NCI-H1092 (cell line): Measurements from ENCODE around the gene SORBS1.
A peak's percentile ranks its signal among the peaks of the same experiment; 100 is the strongest.

Experiments used
- DNase-seq: peaks from one replicate; lab custom pipeline; 2025; lab: John Stamatoyannopoulos, UW

The SORBS1 gene

GRCh38 chr10:95315509-95315908 is 245.7 kb downstream of the SORBS1 start:
- no peak for DNase-seq

DNA sequence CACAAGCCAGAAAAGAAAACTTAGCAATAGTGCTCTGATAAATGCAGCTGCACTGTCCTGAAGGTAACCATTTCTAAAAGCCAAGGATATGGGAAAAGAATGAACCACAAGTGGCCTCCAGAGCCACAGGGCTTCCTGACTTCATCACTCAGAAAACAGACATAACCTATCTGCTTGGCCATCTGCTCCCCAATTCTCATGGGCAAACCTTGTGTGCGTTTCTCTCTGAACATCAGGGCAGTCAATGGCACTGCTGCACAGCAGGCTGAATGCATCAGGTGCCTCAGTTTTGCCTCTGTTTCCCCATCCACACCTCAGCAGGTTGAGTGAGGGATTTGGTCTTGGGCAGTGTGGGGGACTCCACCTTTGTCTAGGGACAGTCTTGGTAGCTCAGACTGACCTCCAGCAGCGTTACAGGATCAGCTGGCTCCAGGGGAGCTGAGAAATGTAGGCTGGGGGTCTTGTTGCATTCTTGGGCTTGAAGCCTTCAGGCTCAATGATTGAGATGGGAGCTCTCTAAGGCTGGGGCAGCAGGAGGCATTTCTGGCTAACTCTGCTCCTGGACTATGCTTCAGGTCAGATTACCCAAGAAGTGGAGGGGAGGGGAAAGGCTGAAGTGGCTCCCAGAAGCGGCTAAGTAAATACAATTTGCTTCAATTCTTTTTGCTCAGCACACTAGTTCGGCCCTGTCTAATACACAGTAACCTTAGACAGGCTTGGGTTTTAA is 246.8 kb downstream of the SORBS1 start:
- no peak for DNase-seq

GRCh38 chr10:95312986-95313495 is 248.1 kb downstream of the SORBS1 start:
- no peak for DNase-seq

DNA sequence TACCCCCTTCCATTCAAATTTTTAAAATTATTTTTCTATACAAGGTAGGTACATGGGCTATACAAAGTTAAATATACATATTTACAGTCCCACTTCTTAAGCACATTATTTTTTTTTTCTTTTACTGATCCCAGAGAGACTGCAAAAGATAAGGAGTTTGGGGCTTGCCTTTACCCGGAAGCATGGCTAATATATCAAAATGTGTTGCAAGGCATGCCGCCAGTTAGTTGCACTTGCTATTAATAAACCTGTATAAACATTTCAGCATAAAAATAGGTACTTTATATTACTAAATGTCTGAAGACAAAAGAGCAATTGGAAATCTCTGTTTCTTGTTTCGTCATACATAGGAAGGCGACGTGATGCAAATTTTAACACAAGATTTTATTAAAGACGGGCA is 248.9 kb downstream of the SORBS1 start:
- no peak for DNase-seq

DNA sequence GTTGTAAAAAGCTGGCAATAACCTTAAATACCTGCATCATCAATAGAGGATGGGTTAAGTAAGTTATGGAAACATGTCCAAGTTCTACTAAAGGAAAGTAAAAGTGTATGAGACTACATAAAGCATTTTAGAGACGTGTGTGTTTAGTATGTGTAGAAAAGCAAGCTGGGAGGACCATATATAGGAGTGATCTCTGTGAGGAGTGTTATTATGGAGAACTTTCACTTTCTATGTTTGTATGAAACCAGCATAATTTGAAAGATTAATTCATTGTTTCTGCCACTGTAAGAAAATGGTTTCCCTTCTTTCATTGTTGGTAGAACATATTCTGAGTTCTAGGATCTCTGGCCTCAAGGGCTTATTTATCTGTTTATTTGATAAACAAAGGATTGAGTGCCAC is 251.2 kb downstream of the SORBS1 start:
- DNase-seq: no peak

DNA sequence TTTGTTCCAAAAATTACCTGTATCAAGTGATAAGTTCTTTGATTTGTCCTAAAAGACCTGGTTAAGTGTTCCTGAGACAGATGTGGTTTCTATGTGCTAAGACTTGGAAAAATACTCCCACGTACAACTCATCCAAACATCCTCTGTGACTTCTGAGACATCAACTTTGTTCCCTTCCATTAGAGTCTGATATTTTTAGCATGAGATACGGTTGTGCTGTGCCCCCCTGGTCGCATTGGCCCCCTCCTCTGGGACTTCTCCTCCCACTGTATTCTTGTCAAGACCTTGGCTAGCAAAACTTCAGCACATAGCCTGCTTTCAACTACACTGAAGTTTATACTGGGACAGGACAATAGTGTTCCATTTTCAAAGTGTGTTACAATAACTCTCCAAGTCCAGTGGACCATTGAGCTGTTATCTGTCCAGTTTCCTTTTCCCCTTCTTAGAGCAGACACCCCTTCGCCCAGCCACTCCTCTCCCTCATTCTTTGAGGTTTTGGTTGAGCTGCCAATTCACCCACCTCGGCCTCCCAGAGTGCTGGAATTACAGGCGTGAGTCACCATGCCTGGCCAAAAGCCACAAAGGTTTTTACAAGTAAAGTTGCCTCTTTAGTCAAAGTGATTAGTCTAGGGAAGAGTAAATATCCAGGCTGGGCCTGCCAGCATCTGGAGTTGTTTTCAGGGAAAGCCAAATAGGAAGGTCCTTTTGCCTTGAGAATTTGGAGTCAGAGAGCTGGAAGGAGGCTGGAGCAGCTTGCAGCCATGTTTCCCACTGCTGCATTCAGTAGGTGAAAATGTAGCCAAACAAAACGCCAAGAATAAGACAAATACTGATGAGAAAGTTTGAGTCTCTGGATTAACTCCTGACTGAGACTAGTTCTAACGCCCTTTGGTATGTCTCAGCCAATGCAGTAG is 252.5 kb downstream of the SORBS1 start:
- DNase-seq: no peak

DNA sequence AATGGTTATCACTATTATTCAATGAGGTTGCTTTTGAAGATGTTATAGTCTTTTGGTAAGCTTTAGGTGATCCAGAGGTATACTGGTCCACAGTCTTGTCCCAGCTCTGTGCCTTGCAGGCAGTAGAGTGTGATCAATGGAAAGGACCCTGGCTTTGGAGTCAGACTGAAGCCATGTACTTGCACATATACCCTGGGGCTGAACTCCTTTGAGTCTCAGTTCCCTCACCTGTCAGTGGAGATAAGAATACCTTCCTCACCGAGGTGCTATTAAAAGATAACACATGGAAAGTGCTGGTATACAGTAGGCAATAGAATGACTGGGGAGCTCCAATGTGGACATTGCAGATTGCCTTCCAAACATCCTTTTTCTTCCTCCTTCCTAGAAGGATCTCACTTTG is 254.3 kb downstream of the SORBS1 start:
- no peak for DNase-seq

DNA sequence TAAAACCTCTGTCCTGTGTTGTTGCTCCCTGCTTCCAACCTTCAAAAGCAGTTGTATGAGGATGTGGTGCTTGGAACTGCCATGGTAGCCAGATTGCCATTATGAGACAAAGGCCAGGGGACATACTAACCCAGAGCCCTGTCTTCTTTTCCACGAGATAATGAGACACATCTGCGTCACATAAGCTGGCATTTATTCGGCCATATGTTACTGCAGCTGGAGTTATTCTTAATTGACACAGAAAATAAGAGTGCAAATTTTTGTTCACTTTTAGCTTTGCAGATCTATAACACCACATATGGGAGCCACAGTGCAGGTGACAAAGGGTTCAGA is 254.9 kb downstream of the SORBS1 start:
- no peak for DNase-seq

- DNase-seq: no peak
These were observed 255.4 kb downstream of the SORBS1 start for GRCh38 chr10:95305606-95306317.

GRCh38 chr10:95304976-95305375 is 256.2 kb downstream of the SORBS1 start:
- DNase-seq: no peak

- no peak for DNase-seq
These were observed 256.7 kb downstream of the SORBS1 start for GRCh38 chr10:95304463-95304862.

GRCh38 chr10:95303950-95304349 is 257.2 kb downstream of the SORBS1 start:
- no peak for DNase-seq

DNA sequence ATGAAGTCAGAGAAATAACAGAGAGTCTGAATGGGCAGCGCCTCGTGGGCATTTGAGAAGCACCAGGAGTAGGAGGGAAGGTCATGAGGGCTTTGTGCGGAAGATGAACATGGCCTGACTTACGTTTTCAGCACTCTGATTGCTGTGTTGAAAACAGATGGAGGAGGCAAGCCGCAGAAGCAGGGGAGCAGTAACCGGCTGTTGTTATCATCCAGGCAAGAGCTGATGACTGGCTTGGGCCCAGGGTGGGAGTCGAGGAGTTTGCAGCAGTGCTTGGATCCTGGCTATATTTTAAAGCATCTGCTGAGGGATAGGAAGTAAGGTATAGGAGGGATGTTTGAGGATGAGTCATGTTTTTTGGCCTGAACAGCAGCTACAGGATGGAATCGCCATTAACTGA is 257.6 kb downstream of the SORBS1 start:
- no peak for DNase-seq

GRCh38 chr10:95300022-95300539 is 261.1 kb downstream of the SORBS1 start:
- DNase-seq: no peak

DNA sequence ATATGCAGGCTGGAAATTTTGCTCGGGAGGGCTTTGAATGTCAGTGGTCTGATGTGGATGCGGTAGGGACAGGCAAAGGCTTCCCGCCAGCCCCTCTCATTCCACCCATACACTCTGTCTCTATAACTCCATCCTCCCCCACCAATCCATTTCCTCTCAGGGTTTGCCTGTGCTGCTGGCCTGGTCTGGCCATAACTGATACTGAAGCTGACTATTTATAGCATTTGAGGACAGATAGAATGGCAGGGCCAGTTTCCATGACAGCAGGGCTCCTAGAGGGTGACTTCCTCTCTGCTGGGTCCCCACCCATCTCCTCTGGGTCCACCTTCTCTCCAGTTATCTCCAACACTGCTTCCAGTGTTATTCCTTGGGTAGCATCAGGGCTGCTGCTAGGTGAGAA is 263.8 kb downstream of the SORBS1 start:
- DNase-seq: no peak

DNA sequence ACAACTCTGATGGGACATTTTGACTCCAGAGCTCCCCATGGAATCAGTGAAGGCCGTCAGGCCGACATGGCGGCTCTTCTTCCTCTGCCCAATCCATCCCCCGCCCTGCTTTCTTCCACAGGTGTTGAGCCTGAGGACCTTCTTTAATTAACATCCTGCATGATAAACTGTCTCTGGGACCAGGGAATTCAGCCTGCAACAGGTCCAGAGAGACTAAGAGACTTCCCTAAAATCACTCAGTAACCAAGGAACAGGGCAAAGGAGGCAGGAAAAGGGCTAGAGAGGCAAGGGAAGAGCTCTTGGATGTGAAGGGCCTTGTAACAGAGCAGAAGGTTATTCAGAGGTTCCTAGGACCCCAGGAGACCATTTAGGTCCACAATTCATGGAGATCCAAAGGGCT is 264.4 kb downstream of the SORBS1 start:
- DNase-seq: no peak

DNA sequence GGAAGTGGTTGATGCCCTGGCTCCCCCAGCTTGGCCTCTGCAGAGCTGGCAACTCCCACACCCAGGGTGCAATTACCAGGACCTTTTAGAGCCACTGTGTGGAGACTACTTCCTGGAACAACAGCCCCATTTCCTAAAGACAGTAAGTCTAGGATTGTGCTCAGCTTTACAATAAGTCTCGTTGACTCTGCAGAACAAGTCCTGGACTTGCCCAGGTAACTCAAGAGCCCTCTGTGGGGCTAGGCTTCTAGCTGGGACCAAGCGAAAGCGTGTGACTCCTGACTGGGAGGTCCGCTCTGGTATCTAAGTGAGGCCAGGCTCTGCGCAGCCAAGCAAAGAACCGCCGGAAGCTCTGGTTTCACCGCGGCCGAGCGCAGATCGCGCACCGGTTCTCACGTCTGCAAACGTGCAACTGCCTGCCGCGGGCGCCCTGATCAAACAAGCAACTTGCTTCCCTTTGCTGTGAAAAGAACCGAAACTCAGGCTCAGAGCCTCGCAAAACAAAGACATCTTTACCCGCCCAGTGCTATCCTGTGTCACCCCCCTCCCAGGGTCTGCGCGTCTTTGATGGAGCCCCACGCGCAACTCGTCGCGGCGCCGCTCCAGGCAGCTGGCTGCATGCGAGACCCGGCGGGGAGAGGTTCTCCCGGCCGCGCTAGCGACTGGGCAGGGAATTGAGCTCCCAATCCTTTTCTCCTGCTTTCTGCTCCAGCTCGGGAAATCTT is 266.0 kb downstream of the SORBS1 start:
- DNase-seq: peak; percentile 32

- DNase-seq: no peak
These were observed 267.5 kb downstream of the SORBS1 start for GRCh38 chr10:95293631-95294030.

DNA sequence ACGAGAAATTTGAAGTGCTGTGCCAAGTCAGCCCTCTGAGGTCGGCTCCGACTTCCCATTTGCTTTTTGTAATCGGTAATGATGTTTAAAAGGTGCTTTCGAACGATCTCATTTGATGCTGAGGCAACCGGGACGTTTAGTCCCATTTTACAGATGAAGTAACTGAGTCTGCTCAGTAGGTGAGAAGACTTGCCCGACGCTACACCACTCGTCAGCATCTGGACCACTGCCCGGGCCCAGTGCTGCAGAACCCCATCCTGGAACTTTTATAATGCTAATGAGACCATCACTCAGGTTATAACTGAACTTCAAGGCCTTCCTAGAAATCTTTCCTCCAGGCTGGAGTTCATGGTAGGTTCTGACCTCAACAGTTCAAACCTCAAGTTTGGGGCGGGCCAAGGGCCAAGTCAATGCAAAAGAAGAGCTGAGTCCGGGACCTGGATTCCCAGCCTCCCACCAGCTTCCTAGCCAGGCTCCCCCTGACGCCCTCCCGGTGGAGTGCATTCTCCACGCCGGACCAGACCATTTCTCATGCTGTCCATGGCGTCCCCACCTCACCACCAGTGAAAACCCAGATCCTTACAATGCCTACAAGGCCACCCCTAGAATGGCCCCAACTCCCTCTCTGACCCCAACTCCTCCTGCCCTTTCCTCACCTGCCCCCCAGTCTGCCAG is 269.7 kb downstream of the SORBS1 start:
- DNase-seq: no peak

DNA sequence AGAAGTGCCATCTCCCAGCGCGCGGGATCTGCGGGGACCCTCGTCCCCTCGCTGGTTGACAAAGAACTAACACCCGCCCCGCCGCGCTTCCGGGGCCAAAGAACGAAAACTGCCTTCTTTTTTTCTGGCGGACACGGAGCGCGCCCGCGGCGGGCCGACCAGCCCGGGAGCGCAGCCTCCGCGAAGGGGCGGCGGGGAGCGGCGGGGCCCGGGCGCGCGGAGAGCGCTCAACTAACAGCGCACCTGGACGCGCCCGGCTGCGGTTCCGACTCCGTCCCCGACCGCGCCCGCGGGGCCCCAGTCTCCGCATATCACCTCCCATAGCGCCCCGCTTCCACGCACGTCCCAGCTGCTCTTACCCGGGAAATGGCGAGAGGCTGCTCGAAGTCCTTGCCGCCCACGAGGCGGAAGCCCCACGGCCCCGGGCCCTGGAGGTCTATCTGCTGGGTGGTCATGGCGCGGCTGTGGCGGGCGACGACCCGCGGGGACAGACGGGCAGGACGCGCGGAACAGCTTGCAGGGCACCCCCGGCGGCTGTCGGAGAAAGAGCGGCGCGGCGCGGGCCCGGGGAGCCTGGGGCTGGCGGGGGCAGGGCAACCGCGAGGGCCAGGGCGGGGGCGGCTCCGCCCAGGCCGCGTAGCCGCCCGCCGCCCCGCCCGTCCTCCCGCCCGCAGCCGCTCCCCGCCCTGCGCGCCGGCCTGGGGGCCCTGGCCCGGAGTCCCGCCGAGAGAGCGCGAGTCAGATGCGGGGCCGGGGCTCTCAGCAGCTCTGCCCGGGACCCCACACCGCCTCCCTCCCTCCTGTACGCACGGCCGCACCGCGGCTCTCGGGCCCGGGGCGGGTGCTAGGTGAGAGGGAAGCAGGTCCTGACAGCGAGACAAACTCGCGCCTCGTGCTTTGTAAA is 270.5 kb downstream of the SORBS1 start, which contains the start of gene PDLIM1:
TSS of gene PDLIM1 (minus strand) at position 543 of the 904 bp plus-strand sequence. CDS start at position 455, 88 bp downstream.
- no peak for DNase-seq
